GM12892 (cell line): ENCODE measurements around the gene USP2.

Experiments used
- POLR2A ChIP-seq: IDR thresholded peaks from 2 replicates; pipeline ENCODE4 v1.6.1; 2011; ENCODE audit warnings: low read depth, low read length, control low read depth
- POLR2AphosphoS5 ChIP-seq: IDR thresholded peaks from 2 replicates; pipeline ENCODE4 v1.6.1; 2011; ENCODE audit warnings: low read depth, low read length, control low read depth
- TAF1 ChIP-seq: IDR thresholded peaks from 2 replicates; pipeline ENCODE4 v1.6.1; 2011; ENCODE audit warnings: low read depth, mild to moderate bottlenecking, control low read depth, low read length, borderline replicate concordance

- TF ChIP-seq TAF1 (no peak), POLR2AphosphoS5 (no peak), POLR2A (no peak)
Observed at GRCh38 chr11:119389611-119390254, 8.2 kb upstream of the USP2 start.
